Motor neuron (in vitro differentiated cells): ENCODE results near the gene PCDHA12. TPM values are rescaled to one million over a fixed set of nuclear protein-coding genes. Genes with fewer than 3 reads are reported as not detected.
A peak's percentile ranks its signal among the peaks of the same experiment; 100 is the strongest.
"Not testable (repeated sequence)": the region's sequence is repeated elsewhere in the genome, so short reads cannot be mapped to it uniquely, and the experiment has no call there.

Experiments
- ATAC-seq, 8 experiments: fragments of 200-7000 bp; cut with Tn5 transposase; replicated peaks in 6 of 8; 2 replicates each; pipeline ENCODE4 v1.8.0; 2021; ENCODE audit warnings: mild to moderate bottlenecking in 8 of 8, moderate library complexity in 8 of 8
- H3K27ac ChIP-seq, 2 donors: fragments of 250-450 bp; sonication (Bioruptor Pico); 2 replicates each; pipeline ENCODE4 v1.9.0; 2021; ENCODE audit warnings: antibody characterized with exemption in 2 of 2, mild to moderate bottlenecking in 2 of 2, moderate library complexity in 1 of 2
- H3K4me1 ChIP-seq, 2 donors: fragments of 250-450 bp; sonication (Bioruptor Pico); replicated peaks in 1 of 2; 2 replicates each; pipeline ENCODE4 v1.6.1; 2021; ENCODE audit warnings: antibody characterized with exemption in 2 of 2, mild to moderate bottlenecking in 2 of 2, moderate library complexity in 1 of 2
- H3K4me3 ChIP-seq, 5 donors: fragments of 250-450 bp; sonication (Bioruptor Pico); 2 replicates each; pipeline ENCODE4 v1.9.0; 2021; ENCODE audit warnings: antibody characterized with exemption in 5 of 5, mild to moderate bottlenecking in 5 of 5, moderate library complexity in 4 of 5
- WGBS, 10 experiments: fragments of 450-650 bp; shearing (Covaris generic); methylation state at CpG; one replicate each; pipeline ENCODE4 v1.0.0; 2022; 5-methylcytosine and 5-hydroxymethylcytosine counted together
- in situ Hi-C, 9 experiments: fragments of 400-800 bp; cut with MboI; loops; one replicate each; pipeline ENCODE4 v1.15.0; 2021; ENCODE audit warnings: low sequenced_read_pairs in 9 of 9, low pct_unique_long_range_greater_than_20kb in 2 of 9; ENCODE audit not compliant: unreplicated experiment in 9 of 9
- total RNA-seq, 8 experiments: library from RNA; unstranded; fragments of 300-600 nt; gene quantifications; 2 replicates each; pipeline versions ENCODE4 v1.2.3 to v1.2.4, GENCODE V29; 2022

The PCDHA12 gene
- total RNA-seq, 8 experiments from 2014 or later: 0.13 to 22.5 (median 7.4) TPM; not detected in 1

DNA sequence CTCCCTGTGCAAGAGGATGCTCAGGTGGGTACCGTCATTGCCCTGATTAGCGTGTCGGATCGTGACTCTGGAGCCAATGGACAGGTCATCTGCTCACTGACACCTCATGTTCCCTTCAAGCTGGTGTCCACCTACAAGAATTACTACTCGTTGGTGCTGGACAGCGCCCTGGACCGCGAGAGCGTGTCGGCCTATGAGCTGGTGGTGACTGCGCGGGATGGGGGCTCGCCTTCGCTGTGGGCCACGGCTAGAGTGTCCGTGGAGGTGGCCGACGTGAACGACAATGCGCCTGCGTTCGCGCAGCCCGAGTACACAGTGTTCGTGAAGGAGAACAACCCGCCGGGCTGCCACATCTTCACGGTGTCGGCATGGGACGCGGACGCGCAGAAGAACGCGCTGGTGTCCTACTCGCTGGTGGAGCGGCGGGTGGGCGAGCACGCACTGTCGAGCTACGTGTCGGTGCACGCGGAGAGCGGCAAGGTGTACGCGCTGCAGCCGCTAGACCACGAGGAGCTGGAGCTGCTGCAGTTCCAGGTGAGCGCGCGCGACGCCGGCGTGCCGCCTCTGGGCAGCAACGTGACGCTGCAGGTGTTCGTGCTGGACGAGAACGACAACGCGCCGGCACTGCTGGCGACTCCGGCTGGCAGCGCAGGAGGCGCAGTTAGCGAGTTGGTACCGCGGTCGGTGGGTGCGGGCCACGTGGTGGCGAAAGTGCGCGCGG, 1.6 kb downstream of the PCDHA12 start:
- in situ Hi-C loops: loop anchor here in 2 of 9 experiments (10.0 to 25.0 kb wide), 2 partner anchors 161 to 168 kb away; no protein-coding TSS in a partner anchor
- WGBS, 10 experiments: 30 to 100% (median 97%) methylated on average over 3 to 25 of the region's 80 CpGs; no CpG with 5 or more reads in 3 of the 10 experiments
- peak overlapping the region in 2 of 5 donors; percentile 54 to 69 for H3K4me3 ChIP-seq
- not testable (repeated sequence) for ATAC-seq, H3K27ac ChIP-seq, H3K4me1 ChIP-seq

DNA sequence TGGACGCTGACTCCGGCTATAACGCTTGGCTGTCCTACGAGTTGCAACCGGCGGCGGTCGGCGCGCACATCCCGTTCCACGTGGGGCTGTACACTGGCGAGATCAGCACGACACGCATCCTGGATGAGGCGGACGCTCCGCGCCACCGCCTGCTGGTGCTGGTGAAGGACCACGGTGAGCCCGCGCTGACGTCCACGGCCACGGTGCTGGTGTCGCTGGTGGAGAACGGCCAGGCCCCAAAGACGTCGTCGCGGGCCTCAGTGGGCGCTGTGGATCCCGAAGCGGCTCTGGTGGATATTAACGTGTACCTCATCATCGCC, 2.1 kb downstream of the PCDHA12 start:
- ATAC-seq: no peak
- no peak overlapping the region for H3K4me3 ChIP-seq
- in situ Hi-C loops: loop anchor here in 2 of 9 experiments (10.0 to 25.0 kb wide), 2 partner anchors 160 to 168 kb away; no protein-coding TSS in a partner anchor
- 40 to 99% (median 89%) methylated on average over 1 to 14 of the region's 37 CpGs; no CpG with 5 or more reads in 6 of the 10 experiments for WGBS, 10 experiments
- H3K27ac ChIP-seq: no peak overlapping the region
- H3K4me1 ChIP-seq: no peaks in the 10 kb centered on the region

DNA sequence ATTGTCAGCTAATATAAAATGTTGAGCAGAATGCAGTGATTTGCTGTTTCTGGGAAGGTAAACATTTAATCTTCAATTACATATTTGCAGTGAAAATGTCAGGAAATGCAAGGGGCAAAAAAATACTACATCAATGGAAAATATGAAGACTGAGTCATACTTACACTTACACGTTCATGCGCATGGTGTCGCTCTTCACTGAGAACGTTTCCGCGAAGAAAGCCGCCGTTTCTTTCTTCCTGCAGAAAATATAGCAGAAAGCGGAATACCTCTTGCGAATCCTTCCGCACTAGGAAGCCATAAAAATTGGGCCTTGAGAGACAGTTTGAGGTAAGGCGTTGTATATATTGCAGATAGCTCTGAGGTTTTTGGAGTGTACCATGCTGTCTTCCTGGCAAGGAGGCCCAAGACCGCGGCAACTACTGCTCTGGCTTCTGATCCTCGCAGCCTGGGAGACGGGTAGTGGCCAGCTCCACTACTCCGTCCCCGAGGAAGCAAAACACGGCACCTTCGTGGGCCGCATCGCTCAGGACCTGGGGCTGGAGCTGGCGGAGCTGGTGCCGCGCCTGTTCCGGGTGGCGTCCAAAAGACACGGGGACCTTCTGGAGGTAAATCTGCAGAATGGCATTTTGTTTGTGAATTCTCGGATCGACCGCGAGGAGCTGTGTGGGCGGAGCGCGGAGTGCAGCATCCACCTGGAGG, 6.9 kb downstream of the PCDHA12 start, which contains the start of gene PCDHA13:
Gene PCDHA13, plus strand, starts transcription at position 236 of the 702 bp plus-strand sequence. Its CDS starts 145 bp downstream, at position 381.
- ATAC-seq: peak in 4 of 8 experiments; percentile 25 to 82 (median 54)
- no peaks in the 10 kb centered on the region for H3K4me1 ChIP-seq
- peak within 1 kb of the TSS in 1 of 2 donors; percentile 62 for H3K27ac ChIP-seq
- in situ Hi-C loops: loop anchor here in 1 of 9 experiments (25.0 kb wide), 1 partner anchor 155 kb away; no protein-coding TSS in a partner anchor
- WGBS, 10 experiments: 2 to 93% (median 60%) methylated on average over 1 to 18 of the region's 35 CpGs; no CpG with 5 or more reads in 1 of the 10 experiments
- H3K4me3 ChIP-seq: peak within 1 kb of the TSS in 3 of 5 donors; percentile 29 to 59 (median 49)

DNA sequence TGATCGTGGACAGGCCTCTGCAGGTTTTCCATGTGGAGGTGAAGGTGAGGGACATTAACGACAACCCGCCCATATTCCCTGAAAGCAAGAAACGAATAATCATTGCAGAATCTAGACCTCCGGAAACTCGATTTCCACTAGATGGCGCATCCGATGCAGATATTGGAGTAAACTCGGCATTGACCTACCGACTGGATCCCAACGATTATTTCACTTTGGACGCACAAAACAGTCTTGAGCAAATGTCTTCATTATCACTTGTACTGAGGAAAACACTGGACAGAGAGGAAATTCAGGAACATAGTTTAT, 7.4 kb downstream of the PCDHA12 start:
- peak overlapping the region in 1 of 2 donors; percentile 62 for H3K27ac ChIP-seq
- no peaks in the 10 kb centered on the region for H3K4me1 ChIP-seq
- ATAC-seq: peak in 3 of 8 experiments; percentile 59 to 69 (median 66)
- 3 to 80% (median 38%) methylated on average over 1 to 9 of the region's 12 CpGs; no CpG with 5 or more reads in 3 of the 10 experiments for WGBS, 10 experiments
- in situ Hi-C loops: loop anchor here in 1 of 9 experiments (25.0 kb wide), 1 partner anchor 155 kb away; no protein-coding TSS in a partner anchor
- H3K4me3 ChIP-seq: peak overlapping the region in 3 of 5 donors; percentile 29 to 59 (median 49)

GRCh38 chr5:140883373-140883772, 8.3 kb downstream of the PCDHA12 start:
- in situ Hi-C loops: loop anchor here in 1 of 9 experiments (25.0 kb wide), 1 partner anchor 154 kb away; no protein-coding TSS in a partner anchor
- no peaks in the 10 kb centered on the region for H3K4me1 ChIP-seq
- ATAC-seq: no peak
- WGBS, 10 experiments: 42 to 100% (median 76%) methylated on average over 2 to 32 of the region's 41 CpGs; no CpG with 5 or more reads in 3 of the 10 experiments
- H3K27ac ChIP-seq: no peak overlapping the region
- H3K4me3 ChIP-seq: no peak overlapping the region

GRCh38 chr5:140883927-140884697, 9.0 kb downstream of the PCDHA12 start:
- no peak for ATAC-seq
- WGBS, 10 experiments: 13 to 100% (median 93%) methylated on average over 2 to 52 of the region's 79 CpGs; no CpG with 5 or more reads in 2 of the 10 experiments
- H3K27ac ChIP-seq: no peak overlapping the region
- no peak overlapping the region for H3K4me3 ChIP-seq
- in situ Hi-C loops: loop anchor here in 1 of 9 experiments (25.0 kb wide), 1 partner anchor 153 kb away; no protein-coding TSS in a partner anchor
- H3K4me1 ChIP-seq: no peaks in the 10 kb centered on the region

DNA sequence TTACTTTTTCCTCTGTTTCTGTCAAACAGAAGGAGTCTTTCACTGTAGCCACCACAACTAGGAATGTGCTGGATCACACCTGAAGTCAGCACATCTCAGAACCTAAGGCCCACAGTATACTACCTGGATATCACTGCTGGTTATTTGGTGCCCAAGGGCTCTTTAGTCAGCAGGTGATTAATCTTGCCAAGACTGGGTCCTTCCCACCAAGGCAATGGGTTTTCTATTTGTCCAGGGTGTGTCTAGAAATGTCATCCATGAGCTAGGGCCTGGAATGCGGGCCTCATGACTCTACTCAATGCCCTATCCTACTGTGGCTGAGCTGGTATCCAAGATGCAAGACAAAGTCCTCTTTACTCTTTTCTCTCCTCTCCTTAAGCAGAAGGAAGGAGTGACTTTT, 41.2 kb downstream of the PCDHA12 start:
- H3K27ac ChIP-seq: no peak overlapping the region
- H3K4me3 ChIP-seq: no peak overlapping the region
- in situ Hi-C loops: no loop called here
- no peaks in the 10 kb centered on the region for H3K4me1 ChIP-seq
- WGBS, 10 experiments: 83 to 100% (median 100%) methylated on average over 1 of the region's 1 CpG; no CpG with 5 or more reads in 7 of the 10 experiments
- no peak for ATAC-seq

- H3K4me3 ChIP-seq: no peak overlapping the region
- H3K4me1 ChIP-seq: peaks cover 0 to 4% of the 10 kb centered on the region in 2 donors
- 8 to 100% (median 93%) methylated on average over 1 to 4 of the region's 4 CpGs; no CpG with 5 or more reads in 2 of the 10 experiments for WGBS, 10 experiments
- no peak overlapping the region for H3K27ac ChIP-seq
- in situ Hi-C loops: no loop called here
- ATAC-seq: no peak
These were observed 48.5 kb downstream of the PCDHA12 start for GRCh38 chr5:140923601-140924000.

DNA sequence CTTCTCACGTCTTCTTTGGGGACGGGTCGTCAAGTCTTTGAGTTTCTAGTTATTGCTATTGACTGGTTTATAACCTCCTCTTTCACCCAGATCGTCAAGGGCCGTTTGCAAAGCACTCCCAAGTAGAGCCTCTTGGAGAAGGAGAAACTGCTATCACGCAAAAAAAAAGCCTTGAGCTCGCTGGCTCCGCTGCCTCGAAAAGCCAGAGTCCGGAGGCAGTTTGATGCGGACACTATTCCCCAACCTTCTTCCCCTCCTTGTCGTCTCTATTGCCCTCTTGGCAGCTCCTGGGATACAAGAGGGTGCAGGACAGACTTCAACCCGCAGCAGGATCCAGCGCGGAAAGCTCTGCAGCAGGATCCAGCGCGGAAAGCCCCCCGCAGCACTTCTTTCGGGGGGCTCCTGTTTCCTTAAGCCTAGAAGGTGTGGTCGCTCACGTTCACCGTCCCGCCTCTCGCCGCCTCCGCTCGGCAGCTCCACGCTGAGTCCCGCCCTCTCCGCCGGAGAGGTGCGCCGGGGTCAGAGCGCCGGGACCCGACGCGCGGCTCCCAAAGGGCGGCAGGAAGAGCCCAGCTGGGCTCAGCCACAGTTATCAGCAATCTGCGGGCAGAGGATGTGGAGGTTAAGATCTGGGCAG, 50.8 kb downstream of the PCDHA12 start, which contains the start of gene PCDHAC1:
Gene PCDHAC1, plus strand, starts transcription at position 494 of the 637 bp plus-strand sequence. CDS start 594 bp downstream, outside the sequence.
- in situ Hi-C loops: loop anchor here in 1 of 9 experiments (25.0 kb wide), 1 partner anchor 111 kb away; no protein-coding TSS in a partner anchor
- H3K4me1 ChIP-seq: peaks cover 0 to 4% of the 10 kb centered on the region in 2 donors
- 0 to 17% (median 3%) methylated on average over 1 to 14 of the region's 41 CpGs; no CpG with 5 or more reads in 5 of the 10 experiments for WGBS, 10 experiments
- peak in 7 of 8 experiments; percentile 30 to 85 (median 82) for ATAC-seq
- peak within 1 kb of the TSS in 1 of 2 donors; percentile 45 for H3K27ac ChIP-seq
- H3K4me3 ChIP-seq: peak within 1 kb of the TSS; percentile 25 to 56 (median 42)

DNA sequence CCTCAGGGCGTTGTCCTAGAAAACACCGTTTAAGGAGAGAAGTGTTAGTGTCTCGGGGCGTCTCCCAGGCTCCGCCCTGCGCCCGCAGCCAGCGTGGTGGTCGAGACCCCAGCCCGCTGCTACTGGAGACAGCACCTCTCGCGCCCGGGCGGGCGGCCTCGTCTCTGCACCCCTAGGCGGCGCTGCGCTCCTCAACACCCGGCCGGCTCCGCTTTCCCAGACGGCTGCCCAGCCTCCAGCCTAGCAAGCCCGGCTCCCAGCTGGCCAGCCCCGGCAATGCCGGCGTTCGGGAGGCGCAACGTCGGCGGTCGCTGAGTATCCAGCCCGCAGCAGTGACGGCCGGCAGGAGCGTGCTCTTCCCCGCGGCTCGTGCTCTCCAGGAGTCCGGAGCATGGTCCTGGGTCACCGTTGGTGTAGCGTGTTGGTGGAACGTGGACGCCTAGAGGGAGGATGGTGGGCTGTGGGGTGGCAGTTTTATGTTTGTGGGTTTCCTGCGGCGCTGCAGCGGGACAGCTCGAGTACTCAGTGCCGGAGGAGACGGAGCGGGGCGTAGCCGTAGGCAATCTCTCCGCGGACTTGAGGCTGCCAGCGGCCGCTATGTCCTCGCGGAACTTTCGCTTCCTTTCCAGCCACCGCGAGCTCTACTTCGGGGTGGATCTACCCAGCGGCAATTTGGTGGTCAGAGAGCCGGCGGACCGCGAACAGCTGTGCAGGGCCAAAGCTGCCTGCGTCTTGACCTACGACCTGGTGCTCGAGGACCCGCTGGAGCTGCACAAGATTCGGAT, 51.5 kb downstream of the PCDHA12 start:
- Histone ChIP-seq H3K4me1 (peaks cover 0 to 4% of the 10 kb centered on the region in 2 donors), H3K27ac (peak overlapping the region in 1 of 2 donors; percentile 45), H3K4me3 (peak overlapping the region; percentile 25 to 56 (median 42))
- ATAC-seq: peak; percentile 25 to 98 (median 96)
- 0 to 9% (median 6%) methylated on average over 2 to 25 of the region's 74 CpGs; no CpG with 5 or more reads in 4 of the 10 experiments for WGBS, 10 experiments
- in situ Hi-C loops: loop anchor here in 1 of 9 experiments (25.0 kb wide), 1 partner anchor 111 kb away; no protein-coding TSS in a partner anchor

- Histone ChIP-seq H3K4me3 (peak overlapping the region; percentile 25 to 56 (median 42)), H3K27ac (peak overlapping the region in 1 of 2 donors; percentile 45), H3K4me1 (peaks cover 0 to 4% of the 10 kb centered on the region in 2 donors)
- in situ Hi-C loops: loop anchor here in 1 of 9 experiments (25.0 kb wide), 1 partner anchor 110 kb away; no protein-coding TSS in a partner anchor
- 5 to 67% (median 35%) methylated on average over 7 to 20 of the region's 26 CpGs; no CpG with 5 or more reads in 6 of the 10 experiments for WGBS, 10 experiments
- no peak for ATAC-seq
These were observed 52.1 kb downstream of the PCDHA12 start for GRCh38 chr5:140927228-140927573.
